HG03139 (cell line): Measurements from ENCODE around the gene PAPLN.

ENCODE experiments used
- ATAC-seq: cut with Tn5 transposase; IDR thresholded peaks from one replicate; pipeline ENCODE4 v1.9.1; 2021; ENCODE audit not compliant: unreplicated experiment

PAPLN gene

GRCh38 chr14:73258845-73259611 is 21.7 kb downstream of the PAPLN start:
- no peak for ATAC-seq

- ATAC-seq: no peak
Observed at GRCh38 chr14:73259837-73260236, 22.5 kb downstream of the PAPLN start.

GRCh38 chr14:73260574-73260973 is 23.3 kb downstream of the PAPLN start:
- ATAC-seq: no peak

- ATAC-seq: no peak
Observed at GRCh38 chr14:73261075-73261474, 23.8 kb downstream of the PAPLN start.

DNA sequence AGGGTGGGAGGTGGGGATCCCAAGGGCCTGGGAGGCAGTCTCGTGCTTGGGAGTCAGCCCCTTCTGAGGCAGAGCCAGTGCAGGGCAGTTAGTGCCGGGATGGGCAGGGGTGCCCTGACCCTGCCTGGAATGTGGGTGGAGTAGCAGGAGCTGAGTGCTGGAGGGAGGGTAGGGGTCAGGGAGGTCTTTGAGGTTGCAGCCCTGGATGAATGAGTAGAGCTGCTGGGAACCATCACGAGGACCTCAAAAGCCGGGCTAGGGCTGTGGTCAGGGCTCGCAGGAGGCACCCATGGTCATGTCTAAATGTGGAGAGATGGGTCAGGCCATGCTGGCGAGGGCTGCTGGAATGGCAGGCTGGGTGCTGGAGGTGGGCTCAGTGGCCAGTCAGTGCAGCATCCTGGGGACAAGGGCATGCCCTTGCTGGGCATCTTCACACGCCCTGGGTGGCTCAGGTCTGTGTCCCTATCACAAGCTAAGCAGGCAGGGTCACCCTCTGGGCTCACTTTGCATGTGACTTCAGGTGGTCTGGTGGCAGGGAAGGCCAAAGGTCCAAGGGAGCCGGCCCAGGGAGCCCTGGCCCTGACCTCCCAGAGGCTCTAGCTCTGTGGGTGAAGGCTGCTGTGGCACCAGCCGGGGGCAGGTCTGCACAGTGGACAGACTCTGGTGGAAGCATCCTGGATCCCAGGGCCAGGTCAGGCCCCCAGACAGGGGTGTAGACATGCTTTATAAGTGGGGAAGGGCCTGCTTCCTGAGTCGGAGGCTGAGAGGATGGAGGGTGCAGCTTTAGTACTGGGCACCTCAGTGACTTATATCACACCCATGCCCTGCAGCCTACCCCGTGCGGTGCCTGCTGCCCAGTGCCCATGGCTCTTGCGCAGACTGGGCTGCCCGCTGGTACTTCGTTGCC is 24.5 kb downstream of the PAPLN start:
- ATAC-seq: no peak

- ATAC-seq: no peak
Observed at GRCh38 chr14:73262427-73263183, 25.3 kb downstream of the PAPLN start.

DNA sequence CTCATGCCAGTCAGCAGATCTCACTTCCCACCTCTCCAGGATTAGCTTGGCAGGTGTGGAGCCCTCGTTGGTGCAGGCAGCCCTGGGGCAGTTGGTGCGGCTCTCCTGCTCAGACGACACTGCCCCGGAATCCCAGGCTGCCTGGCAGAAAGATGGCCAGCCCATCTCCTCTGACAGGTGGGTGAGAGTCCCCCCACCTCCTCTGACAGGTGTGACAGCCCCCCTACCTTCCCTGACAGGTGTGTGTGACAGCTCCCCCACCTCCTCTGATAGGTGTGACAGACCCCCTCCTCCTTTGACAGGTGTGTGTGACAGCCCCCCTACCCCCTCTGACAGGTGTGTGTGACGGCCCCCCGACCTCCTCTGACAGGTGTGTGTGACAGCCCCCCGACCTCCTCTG is 26.3 kb downstream of the PAPLN start:
- no peak for ATAC-seq

DNA sequence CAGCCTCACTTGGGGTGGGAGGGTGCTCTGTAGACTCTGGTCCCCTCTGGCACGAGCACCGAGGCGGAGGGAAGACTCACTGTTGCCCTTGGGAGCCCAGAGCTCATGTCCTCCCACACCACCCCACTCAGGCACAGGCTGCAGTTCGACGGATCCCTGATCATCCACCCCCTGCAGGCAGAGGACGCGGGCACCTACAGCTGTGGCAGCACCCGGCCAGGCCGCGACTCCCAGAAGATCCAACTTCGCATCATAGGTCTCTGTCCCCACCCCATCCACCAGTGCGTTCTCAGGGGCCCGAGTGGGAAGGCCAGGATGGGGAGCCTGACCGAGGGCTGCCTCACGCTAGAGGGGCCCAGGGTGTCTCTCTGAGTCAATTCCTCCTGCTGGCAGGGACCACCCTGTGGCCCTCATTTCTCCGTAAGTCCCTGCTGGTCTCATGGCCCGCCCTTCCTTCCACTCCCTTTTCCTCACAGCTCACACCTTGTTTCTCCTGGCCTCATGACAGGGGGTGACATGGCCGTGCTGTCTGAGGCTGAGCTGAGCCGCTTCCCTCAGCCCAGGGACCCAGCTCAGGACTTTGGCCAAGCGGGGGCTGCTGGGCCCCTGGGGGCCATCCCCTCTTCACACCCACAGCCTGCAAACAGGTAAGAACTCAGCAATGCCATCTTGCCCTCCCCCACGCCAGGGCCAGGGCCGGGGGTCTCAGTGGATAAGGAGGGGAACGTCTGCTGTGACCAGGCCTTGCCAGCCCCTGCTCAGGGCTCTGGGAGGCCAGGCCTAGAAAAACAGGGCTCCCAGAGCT is 27.0 kb downstream of the PAPLN start:
- no peak for ATAC-seq

DNA sequence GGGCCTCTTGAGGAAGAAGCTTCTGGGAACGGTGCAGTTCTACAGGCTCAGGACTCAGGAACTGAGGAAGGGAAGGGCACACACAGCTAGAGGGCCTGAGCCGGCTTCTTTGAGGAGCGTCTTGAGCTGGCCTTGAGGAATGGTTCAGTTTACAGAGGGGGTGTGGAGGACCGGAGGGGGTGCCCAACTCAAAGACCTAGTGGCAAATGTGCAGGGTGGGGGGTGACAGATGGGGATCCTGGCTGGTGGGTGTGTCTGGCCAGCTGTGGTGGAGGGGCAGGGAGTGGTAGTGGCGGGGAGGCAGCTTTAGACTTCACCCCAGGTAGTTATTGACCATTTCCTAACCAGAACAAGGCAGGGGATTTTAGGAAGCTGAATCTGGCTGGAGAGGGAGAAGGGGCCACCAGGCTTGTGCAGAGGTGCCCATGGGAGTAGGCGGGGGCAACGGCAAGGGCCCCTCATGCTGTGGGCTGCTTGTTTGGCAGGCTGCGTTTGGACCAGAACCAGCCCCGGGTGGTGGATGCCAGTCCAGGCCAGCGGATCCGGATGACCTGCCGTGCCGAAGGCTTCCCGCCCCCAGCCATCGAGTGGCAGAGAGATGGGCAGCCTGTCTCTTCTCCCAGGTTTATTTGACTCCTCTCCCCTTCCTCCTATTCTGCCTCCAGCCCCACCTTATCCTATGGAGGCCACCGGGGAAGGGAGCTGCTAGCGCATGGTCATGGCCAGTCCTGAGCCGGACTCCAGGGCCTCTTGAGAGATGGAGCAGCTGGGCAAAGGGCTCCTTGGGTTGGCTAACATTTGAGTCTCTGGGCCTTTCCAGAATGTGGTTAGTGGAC is 27.8 kb downstream of the PAPLN start:
- ATAC-seq: no peak

- ATAC-seq: no peak
Observed at GRCh38 chr14:73265721-73266046, 28.4 kb downstream of the PAPLN start.

DNA sequence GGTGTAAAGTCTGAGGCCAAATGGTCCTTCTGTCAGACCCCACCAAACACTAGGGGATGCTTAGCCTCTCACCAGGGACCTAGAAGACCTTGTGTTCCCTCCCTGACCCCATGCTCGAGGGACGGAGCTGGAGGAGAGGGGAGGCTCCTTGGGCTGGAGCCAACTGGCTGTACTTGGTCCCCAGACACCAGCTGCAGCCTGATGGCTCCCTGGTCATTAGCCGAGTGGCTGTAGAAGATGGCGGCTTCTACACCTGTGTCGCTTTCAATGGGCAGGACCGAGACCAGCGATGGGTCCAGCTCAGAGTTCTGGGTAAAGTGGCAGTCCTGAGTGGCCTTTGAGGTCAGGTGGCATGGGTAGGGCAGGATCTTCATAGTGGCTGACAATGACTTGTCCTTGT is 29.0 kb downstream of the PAPLN start:
- no peak for ATAC-seq

- no peak for ATAC-seq
Observed at GRCh38 chr14:73267474-73267873, 30.2 kb downstream of the PAPLN start.

DNA sequence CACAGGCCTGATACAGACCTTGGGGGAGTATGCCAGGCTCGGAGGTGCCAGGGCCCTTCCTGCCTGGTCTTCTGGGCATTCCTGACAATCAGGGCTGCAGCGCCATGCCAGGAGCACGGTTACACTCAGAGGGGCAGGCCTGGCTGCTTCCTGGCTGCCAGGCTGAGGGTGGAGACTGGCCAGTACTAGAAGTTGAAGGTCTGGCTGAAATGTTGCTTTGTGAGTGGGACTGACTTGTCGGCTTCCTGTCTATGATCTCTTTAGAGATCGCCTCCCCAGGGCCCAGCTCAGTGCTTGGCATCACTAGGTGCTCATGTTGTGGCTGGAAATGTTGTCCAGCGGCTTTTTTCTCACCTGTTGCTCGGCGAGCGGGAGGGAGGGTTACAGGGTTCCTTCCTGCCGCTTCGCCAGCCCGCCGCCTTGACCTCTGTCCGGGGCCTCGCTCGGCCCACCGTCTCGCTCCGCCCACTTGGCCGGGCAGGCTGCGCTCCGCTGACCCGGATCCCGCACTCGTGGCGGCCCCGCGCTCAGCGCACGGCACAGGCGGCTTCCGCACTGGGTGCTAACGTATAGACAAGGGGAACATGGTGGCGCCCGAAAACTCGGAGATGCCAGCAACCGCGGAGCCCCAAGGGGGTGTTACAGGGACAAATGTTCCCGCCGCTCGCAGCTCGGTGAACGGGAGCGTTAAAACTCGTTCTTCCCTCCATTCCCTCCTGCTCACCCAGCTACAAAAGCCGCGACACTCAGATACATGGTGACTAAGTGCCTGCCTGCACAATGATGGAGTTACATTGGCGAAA is 32.6 kb downstream of the PAPLN start:
- ATAC-seq: peak; percentile 63

GRCh38 chr14:73272393-73272792 is 35.1 kb downstream of the PAPLN start:
- ATAC-seq: no peak

- no peak for ATAC-seq
Observed at GRCh38 chr14:73273799-73274198, 36.5 kb downstream of the PAPLN start.

GRCh38 chr14:73276836-73277235 is 39.5 kb downstream of the PAPLN start:
- no peak for ATAC-seq

DNA sequence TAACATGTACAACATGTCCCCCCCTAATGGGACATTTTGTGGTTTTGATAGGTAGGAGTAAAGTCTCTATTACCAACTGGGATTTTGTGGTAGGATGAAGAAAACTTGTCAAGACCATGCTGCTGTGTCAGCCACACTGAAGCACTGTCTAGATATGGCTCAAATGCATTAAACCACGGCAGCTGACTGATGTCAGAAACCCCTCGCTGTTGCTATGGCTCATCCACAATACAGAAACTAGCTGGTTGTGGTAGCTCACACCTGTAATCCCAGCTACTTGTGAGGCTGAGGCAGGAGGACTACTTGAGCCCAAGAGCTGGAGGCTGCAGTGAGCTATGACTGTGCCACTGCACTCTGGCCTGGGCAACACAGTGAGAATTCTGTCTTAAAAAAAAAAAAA is 40.1 kb downstream of the PAPLN start:
- no peak for ATAC-seq

GRCh38 chr14:73280903-73281302 is 43.6 kb downstream of the PAPLN start:
- ATAC-seq: no peak
